Psoas muscle (tissue), 8 donors: ENCODE results near the gene NARF. TPM values are rescaled to one million over a fixed set of nuclear protein-coding genes. Genes with fewer than 3 reads are reported as not detected.

ENCODE experiments used
- ATAC-seq, 4 donors: fragments of 200-7000 bp; cut with Tn5 transposase; one replicate each; pipeline ENCODE4 v1.9.1; 2020; ENCODE audit warnings: moderate library complexity in 3 of 4, mild to moderate bottlenecking in 2 of 4
- DNase-seq, 2 donors: peaks; one replicate each; pipeline ENCODE4 v3.0.0-alpha.2; 2020
- H3K27ac ChIP-seq: fragments of 200-600 bp; one replicate; pipeline ENCODE4 v1.8.0; 2022
- H3K27me3 ChIP-seq, 3 donors: fragments of 200-600 bp in 1 of 3; one replicate each; pipeline versions ENCODE4 v1.6.1 to v1.8.0; 2013 to 2022; ENCODE audit warnings: low read length in 2 of 3, mild to moderate bottlenecking in 2 of 3, moderate library complexity in 1 of 3; ENCODE audit not compliant: insufficient read depth in 3 of 3
- H3K36me3 ChIP-seq, 2 donors: fragments of 200-600 bp in 1 of 2; one replicate each; pipeline versions ENCODE4 v1.6.1 to v1.8.0; 2013 to 2022; ENCODE audit warnings: low read depth in 1 of 2, mild to moderate bottlenecking in 1 of 2, moderate library complexity in 1 of 2; ENCODE audit not compliant: insufficient read depth in 1 of 2
- H3K4me1 ChIP-seq: fragments of 200-600 bp; one replicate; pipeline ENCODE4 v1.8.0; 2022
- H3K4me3 ChIP-seq: fragments of 200-600 bp; one replicate; pipeline ENCODE4 v1.8.0; 2022; ENCODE audit warnings: mild to moderate bottlenecking
- H3K9me3 ChIP-seq: fragments of 200-600 bp; one replicate; pipeline ENCODE4 v1.8.0; 2022
- CTCF ChIP-seq: fragments of 200-600 bp; IDR thresholded peaks from one replicate; pipeline ENCODE4 v1.8.0; 2022; ENCODE audit warnings: antibody characterized with exemption
- WGBS, 3 donors: extraction: QIAGEN DNeasy Blood & Tissue Kit; methylation state at CpG; one replicate each; pipeline versions ENCODE4 v1.1.6 to v1.1.7; 2013; 5-methylcytosine and 5-hydroxymethylcytosine counted together
- intact Hi-C, 2 donors: fragments of 100-400 bp; cut with DNase I; formaldehyde crosslinking; loops; one replicate each; pipeline versions ENCODE4 v1.11.0 to v1.14.2; 2022
- polyA plus RNA-seq, 3 donors: library from polyadenylated mRNA; stranded (reverse); fragments of 200-250 nt; gene quantifications; one replicate each; pipeline ENCODE4 v1.2.3, GENCODE V29; 2013
- total RNA-seq, 4 donors: library from RNA; stranded (reverse); fragmentation: NEBNext Ultra II Directional in 2 of 4; extraction: Animal tissue kit (Norgen Biotek cat#: 25700) in 2 of 4; gene quantifications; one replicate each; pipeline versions ENCODE4 v1.2.1 to v1.2.4, GENCODE V29; 2021 to 2023
- donor health status: healthy with polysubstance abuse.
- donor health status: DM: no; HTN: no; CAD: no; lungs with moderate emphysema.
- donor health status: Bipolar disorder and iron deficiency.
- donor health status: healthy.
- donor health status: DM: yes; HTN: yes; CAD: no.
- donor health status: DM: no; HTN: no; CAD: no.
- donor health status: DM: no; HTN: no; CAD: no.
- donor health status: DM: yes; HTN: yes; CAD: no.

Gene NARF
- total and polyA plus RNA-seq, 7 donors = 32.8 to 129 (median 43.1) TPM

GRCh38 chr17:82493226-82493781, 34.8 kb downstream of the NARF start:
- peaks cover 0 to 4% of the 10 kb centered on the region in 2 donors for H3K36me3 ChIP-seq
- no peaks in the 10 kb centered on the region for H3K27me3 ChIP-seq
- intact Hi-C loops = loop anchor here in 1 of 2 donors (5.0 kb wide), 1 partner anchor 59 kb away; no protein-coding TSS in a partner anchor
- TF ChIP-seq CTCF = no peak
- no peak overlapping the region for H3K27ac ChIP-seq
- no peak for DNase-seq
- H3K4me3 ChIP-seq = no peak overlapping the region
- WGBS, 3 donors = 70 to 81% (median 71%) methylated on average over 12 of the region's 12 CpGs
- no peaks in the 10 kb centered on the region for H3K9me3 ChIP-seq
- ATAC-seq = no peak
- peaks cover 10% of the 10 kb centered on the region for H3K4me1 ChIP-seq

- Histone ChIP-seq H3K9me3 (no peaks in the 10 kb centered on the region), H3K36me3 (no peaks in the 10 kb centered on the region), H3K27me3 (no peaks in the 10 kb centered on the region), H3K4me1 (peaks cover 5% of the 10 kb centered on the region), H3K4me3 (peak overlapping the region; percentile 34), H3K27ac (peak overlapping the region; percentile 38)
- intact Hi-C loops = loop anchor here in 1 of 2 donors (5.0 kb wide), 1 partner anchor 58 kb away; no protein-coding TSS in a partner anchor
- peak; percentile 75 for TF ChIP-seq CTCF
- DNase-seq (peak; percentile 83 to 92), ATAC-seq (peak; percentile 71 to 82 (median 79))
- WGBS, 3 donors = 6 to 8% (median 6%) methylated on average over 17 of the region's 17 CpGs
Measured at GRCh38 chr17:82494236-82495055, 35.9 kb downstream of the NARF start.

GRCh38 chr17:82495844-82496528, 37.4 kb downstream of the NARF start:
- no peak for DNase-seq
- no peak for ATAC-seq
- H3K27me3 ChIP-seq = no peaks in the 10 kb centered on the region
- H3K4me1 ChIP-seq = peaks cover 5% of the 10 kb centered on the region
- no peak overlapping the region for H3K4me3 ChIP-seq
- peak overlapping the region; percentile 82 for H3K27ac ChIP-seq
- WGBS, 3 donors = 63 to 71% (median 68%) methylated on average over 12 of the region's 12 CpGs
- intact Hi-C loops = no loop called here
- no peaks in the 10 kb centered on the region for H3K9me3 ChIP-seq
- no peaks in the 10 kb centered on the region for H3K36me3 ChIP-seq
- no peak for TF ChIP-seq CTCF

- Histone ChIP-seq H3K36me3 (no peaks in the 10 kb centered on the region), H3K27me3 (no peaks in the 10 kb centered on the region), H3K4me3 (peak overlapping the region; percentile 82), H3K4me1 (peaks cover 5% of the 10 kb centered on the region), H3K9me3 (no peaks in the 10 kb centered on the region), H3K27ac (peak overlapping the region; percentile 82)
- TF ChIP-seq CTCF = no peak
- 8 to 11% (median 11%) methylated on average over 52 to 83 of the region's 83 CpGs for WGBS, 3 donors
- ATAC-seq = peak; percentile 84 to 92 (median 88)
- intact Hi-C loops = no loop called here
- peak; percentile 98 to 99 for DNase-seq
Measured at GRCh38 chr17:82496529-82497434, 38.2 kb downstream of the NARF start.
